Stimulated activated CD8-positive, alpha-beta memory T cell treated with anti-CD3 and anti-CD28 coated beads, Interleukin-4, amount 100 ng/mL, for 48 hours (primary cell): Measurements from ENCODE around the gene TMEM225B.
"Not testable (repeated sequence)": the region's sequence is repeated elsewhere in the genome, so short reads cannot be mapped to it uniquely, and the experiment has no call there.

ENCODE experiments used
- DNase-seq: peaks from one replicate; pipeline ENCODE4 v3.0.0-alpha.2; 2020

Gene TMEM225B

DNA sequence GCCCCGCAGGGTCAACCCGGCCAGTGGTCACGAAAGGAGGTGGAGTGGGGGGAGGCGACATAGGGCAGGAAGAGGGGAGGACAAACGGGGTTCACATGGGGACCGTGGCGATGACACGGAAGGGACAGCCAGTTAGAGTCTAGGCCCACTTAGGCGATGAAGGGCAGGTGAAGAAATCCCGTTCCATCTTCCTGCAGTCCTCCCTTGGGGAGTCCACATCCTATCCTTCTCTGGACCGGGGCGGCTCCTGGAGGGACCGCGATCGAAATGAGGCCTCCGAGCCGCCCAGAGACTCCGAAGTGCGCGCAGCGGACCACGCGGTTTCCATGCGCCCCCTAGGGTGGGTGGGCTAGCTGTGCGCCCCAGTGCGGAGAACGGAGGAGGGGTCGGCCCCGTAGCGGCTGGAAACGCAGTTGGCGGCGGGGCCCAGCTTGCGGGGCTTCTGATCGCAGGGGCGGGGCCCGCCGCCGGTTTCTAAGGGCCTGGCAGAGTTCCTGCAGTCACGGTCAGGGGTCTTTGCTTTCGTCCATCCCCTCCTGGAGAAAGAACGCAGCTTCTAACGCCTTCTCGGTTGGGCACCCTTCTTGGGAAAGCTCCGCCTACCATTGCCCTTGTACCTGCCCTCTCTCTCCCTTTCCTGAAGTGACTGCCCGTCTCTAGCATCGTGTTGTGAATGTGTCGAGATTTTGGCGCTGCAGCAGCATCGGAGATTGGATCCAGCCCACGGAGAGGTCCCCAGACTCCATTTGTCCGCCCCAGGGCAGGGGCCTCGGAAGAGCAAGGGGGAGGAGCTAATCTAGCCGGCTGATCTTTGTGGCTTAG is 17.9 kb upstream of the TMEM225B start:
- DNase-seq: peak; percentile 72

DNA sequence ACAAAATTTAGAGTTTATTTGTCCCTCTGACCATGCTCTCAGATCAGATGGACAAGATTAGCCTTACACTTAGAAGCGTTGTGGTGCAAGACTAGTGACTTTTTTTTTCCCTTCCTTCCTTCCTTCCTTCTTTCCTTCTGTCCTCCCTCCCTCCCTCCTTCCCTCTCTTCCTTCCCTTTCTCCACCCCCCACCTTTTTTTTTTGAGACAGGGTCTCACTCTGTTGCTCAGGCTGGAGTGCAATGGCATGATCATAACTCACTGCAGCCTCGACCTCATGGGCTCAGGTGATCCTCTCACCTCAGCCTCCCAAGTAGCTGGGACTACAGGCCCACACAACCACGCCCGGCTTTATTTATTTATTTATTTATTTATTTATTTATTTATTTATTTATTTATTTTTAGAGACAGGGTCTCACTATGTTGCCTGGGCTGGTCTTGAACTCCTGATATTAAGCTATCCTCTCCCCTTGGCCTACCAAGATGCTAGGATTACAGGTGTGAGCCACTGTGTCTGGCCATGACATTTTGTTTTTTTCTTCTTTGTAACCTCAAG is 17.2 kb upstream of the TMEM225B start:
- DNase-seq: not testable (repeated sequence)

DNA sequence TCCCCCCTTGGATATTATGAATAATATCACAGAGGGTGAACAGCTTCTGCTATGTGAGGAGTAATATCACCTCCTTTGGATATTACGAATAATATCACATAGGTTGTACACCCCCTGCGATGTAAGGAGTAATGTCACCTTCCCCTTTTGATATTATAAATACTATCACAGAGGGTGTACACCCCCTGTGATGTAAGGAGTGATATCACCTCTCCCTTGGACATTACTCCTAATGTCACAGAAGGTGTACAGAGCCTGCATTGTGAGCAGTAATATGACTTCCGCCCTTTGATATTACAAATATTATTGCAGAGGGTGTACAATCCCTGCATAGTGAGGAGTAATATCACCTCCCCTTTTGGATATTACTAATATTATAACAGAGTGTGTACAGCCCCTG is 9.2 kb upstream of the TMEM225B start:
- DNase-seq: no peak

DNA sequence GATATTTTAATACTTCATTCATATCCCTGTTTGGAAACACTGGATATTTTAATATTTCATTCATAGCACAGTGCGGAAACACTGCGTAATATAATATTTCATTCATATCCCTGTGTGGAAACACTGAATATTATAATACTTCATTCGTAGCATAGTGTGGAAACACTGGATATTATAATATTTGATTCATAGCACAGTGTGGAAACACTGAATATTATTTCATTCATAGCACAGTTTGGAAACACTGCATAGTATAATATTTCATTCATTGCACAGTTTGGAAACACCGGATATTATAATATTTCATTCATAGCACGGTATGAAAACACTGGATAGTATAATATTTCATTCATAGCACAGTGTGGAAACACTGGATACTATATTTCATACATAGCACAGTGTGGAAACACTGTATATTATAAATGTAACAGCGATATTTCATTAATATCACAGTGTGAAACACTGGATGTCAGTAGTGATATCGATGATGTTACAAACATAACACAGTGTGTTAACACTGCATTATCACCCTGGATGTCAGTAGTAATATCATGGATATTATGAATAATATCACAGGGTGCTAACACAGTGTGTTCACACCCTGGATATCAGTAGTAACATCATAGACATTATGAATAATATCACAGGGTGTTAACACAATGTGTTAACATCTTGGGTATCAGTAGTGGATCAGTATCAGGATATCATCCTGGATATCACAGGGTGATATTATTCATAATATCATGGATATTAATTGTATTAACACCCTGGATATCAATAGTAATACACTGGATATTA is 2.9 kb upstream of the TMEM225B start:
- no peak for DNase-seq

DNA sequence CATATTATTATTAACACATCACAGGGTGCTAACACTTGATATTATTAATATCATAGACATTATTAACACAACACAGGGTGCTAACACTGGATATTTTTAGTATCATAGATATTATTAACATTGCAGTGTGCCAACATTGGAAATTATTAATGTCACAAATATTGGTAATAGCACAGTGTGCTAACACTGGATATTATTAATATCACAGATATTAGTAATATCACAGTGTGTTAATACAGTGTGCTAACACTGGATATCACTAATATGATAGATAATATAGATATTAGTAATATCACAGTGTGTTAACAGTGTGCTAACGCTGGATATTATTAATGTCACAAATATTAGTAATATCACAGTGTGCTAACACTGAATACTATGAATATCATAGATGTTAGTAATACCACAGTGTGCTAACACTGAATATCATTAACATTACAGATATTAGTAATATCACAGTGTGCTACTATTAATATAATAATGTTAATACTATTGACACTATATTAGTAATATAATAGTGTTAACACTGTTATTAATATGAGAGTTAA is 1.6 kb upstream of the TMEM225B start:
- DNase-seq: no peak

DNA sequence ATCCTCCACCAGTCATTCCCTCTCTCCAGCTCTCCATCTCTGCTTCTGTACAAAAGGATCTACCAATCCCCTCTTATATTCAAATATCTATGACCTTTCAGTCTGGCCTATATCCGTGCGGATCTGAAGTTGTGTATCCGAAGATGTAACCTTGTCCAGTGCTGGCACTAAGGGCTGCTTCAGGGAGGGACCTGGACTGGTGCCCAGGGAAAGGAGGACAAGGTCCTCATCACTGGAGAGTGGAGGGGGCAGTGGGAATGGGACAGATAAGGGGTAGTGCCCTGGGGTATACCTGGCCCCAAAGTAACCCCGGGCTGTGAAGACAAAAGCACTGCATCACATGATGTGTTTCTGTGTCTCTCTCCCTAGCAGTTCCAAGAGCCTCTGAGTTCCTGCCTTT is 1.8 kb downstream of the TMEM225B start:
- DNase-seq: no peak

DNA sequence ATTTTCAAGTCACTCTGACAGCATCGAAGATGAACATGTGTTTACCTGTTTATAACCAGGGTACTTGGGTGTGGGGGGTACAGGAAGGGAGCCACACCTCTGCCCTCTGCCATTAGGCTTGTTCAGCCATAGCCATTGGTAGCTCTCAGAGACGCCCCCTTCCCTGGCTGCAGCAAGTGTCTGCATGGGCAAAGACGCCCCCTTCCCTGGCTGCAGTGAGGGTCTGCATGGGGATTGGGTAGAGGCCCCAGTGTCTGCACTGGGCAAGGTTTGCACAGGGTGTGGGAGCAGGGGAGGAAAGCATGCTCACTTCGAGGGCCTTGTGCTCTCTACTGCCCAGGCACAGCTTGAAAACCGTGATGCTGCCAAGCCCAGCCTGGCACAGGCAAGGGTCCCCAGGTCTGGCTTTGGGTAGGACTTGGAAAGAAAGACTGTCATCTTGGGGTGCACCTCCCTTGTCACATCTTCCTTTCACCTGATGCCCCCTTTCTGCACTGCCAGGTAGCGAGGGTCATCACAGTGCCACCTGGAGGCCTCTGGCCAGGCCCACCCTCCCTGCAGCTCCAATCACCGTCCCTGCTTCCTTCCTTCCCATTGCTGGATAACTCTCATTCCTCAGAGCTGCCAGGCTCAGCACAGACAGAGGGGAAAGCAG is 3.7 kb downstream of the TMEM225B start:
- DNase-seq: no peak

DNA sequence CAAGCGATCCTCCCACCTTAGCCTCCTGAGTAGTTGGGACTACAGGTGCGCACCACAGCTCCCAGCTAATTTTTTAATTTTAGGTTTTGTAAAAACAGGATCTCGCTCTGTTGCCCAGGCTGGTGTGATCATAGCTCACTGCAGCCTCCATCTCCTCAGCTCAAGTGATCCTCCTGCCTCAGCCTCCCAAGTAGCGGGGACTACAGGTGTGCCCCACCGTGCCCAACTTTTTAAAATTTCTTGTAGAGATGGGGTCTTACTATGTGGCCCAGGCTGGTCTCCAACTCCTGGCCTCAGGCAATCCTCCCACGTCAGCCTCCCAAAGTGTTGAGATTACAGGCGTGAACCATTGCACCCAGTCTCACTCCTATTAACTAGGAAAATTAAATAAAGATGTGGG is 7.5 kb downstream of the TMEM225B start:
- no peak for DNase-seq

DNA sequence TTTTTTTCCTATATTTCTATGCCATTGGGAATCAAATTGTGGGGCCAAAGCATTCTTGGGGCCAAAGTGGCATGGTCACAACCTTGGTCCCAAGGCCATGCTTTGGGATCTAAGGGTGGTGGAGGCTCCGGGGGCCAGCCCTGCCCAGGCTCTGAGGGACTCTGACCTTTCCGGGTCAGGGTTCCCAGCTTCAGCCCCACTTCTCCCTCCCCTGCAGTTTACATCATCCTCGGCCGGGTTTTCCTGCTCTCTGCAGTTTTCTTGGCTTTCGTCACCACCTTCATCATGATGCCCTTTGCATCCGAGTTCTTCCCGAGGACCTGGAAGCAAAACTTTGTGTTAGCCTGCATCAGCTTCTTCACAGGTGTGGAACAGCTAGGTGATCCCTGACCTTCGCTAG is 8.5 kb downstream of the TMEM225B start:
- no peak for DNase-seq

DNA sequence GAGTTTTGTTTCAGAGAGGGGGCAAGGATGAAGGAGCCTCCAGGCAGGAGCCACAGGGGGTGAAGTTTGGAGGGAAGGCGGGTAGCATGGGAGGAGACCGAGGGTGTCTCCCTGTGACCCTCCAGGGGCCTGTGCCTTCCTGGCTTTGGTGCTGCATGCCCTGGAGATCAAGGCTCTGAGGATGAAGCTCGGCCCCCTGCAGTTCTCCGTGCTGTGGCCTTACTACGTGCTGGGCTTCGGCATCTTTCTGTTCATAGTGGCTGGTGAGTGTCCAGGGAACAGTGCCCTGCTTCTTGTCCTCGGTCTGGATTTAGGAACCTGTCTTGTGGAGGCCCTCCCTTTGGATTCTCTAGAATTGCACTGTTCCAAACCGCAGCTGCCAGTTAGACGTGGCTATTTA is 9.5 kb downstream of the TMEM225B start:
- no peak for DNase-seq

DNA sequence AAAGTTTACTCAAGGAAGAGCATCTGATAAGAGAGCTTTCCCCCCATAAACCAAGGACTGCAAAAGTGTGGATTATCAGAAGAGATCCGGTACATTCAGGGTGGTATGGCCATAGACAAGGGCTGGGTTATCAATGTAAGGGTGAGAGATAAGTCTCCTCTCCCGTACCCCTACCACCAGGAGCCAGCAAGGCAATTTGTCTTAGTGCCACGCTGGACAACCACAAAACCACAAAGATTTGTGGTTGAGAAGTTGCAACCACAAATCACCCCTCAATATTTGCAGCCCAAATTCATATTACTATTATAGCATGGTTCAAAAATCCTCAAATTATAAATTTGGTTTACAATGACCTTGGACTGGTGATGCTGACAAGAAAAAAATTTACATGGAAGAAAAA is 16.4 kb downstream of the TMEM225B start:
- DNase-seq: no peak

DNA sequence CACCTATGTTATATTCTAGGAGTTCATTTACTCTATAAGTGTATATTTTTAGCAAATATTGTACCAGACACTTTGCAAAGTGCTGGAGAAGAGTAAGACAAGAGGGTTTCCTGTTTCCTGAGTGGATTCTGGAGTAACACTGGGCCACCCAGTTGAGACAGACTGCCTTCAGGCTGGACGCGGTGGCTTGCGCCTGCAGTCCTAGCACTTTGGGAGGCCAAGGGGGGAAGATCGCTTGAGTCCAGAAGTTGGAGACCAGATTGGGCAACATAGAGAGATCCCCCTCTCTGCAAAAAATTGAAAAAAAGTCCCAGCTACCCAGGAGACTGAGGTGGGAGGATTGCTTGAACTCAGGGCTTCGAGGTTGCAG is 17.9 kb downstream of the TMEM225B start:
- DNase-seq: no peak

DNA sequence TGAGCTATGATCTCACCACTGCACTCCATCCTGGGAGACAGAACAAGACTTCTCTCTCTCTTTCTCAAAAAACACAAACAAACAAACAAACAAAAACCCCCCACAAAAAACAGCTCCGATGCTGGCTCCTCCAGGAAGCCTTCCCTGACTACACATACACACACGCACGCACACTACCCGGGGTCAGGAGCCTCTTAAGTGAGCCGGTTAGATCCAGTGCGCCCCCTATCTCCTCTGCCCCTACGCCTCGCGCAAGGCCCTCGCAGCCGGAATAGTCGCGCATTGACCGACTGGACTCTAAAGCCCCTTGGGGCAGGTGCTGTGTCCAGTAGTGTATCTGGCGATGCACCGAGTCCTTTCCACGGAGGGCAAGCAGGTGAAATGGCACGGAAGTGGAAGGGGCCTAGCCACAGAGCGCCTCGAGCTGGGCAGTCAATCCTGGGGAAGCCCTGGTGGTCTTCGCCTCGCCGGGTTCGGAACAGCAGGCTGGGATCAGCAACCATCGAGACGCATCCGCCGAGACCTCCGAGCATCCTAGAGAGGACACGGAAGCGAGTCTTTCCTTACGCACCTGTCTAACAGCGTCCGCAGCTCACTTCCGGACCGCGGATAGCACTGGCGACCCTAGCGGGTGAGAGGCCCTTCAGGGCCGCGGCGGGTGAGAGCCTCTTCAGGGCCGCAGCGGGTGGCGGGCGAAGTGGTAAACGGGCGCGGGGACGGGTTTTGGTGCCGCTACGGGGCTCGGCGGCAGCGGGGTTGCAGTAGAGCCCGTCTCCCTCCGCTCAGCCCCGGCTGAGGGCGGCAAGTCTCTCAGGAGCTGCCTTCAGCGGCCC is 18.5 kb downstream of the TMEM225B start, which contains the start of gene ZSCAN25:
ZSCAN25 (plus strand) TSS at position 588 of the 833 bp plus-strand sequence. CDS start 2,661 bp downstream, outside the sequence.
- peak; percentile 90 for DNase-seq

DNA sequence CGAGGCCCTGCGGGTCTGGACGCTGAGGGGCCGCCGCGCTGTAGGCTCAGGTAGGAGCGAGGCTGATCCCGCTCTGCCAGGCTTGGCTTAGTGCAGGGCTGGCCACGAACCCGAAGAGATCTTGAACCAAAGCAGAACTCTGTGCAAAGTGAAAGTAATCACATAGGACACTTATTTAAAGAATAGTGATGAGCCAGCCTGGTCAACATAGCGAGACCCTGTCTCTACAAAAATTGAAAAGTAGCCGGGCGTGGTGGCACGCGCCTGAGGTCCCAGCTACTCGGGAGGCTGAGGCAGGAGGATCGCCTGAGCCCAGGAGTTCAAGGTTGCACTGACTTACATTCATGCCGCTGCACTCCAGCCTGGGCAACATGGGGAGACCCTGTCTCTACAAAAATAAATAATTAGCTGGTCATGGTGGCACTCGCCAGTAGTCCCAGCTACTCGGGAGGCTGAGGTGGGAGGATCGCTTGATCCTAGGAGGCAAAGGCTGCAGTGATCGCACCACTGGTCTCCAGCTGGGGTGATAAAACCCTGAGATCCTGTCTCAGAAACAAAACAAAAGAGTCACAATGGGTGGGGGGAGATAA is 19.2 kb downstream of the TMEM225B start:
- DNase-seq: no peak

DNA sequence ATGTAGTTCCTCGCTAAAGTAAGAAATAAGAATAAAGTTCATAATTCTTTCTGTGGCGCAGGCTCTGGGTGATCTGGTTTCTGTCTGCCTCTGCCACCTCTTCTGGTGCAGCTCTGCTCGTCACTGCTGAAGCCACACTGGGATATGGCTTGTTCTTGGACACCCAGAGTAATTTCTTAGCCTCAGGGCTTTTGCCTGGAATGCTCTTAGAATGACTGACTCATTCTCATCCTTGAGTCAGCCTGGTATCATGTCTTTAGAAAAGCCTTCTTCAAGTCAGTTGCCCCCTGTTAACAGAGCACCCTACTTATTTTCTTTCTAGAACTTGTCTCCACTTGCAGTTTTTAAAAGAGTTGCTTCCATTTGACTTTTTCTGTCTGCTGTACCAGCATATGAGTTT is 20.7 kb downstream of the TMEM225B start:
- no peak for DNase-seq

DNA sequence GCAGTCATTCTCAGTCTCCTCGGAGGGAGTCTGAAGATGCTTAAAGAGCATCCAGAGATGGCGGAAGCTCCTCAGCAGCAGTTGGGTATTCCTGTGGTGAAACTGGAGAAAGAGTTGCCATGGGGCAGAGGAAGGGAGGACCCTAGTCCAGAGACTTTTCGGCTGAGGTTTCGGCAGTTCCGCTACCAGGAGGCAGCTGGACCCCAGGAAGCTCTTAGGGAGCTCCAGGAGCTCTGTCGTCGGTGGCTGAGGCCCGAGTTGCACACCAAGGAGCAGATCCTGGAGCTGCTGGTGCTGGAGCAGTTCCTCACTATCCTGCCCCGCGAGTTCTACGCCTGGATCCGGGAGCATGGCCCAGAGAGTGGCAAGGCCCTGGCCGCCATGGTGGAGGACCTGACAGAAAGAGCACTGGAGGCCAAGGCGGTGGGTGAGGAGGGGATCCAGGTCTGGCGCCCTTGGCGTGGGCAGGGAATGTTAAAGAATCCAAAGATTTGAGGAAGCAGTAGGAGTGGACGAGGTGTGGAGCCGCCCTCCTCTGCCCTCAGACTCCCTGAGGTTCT is 21.6 kb downstream of the TMEM225B start:
- no peak for DNase-seq

DNA sequence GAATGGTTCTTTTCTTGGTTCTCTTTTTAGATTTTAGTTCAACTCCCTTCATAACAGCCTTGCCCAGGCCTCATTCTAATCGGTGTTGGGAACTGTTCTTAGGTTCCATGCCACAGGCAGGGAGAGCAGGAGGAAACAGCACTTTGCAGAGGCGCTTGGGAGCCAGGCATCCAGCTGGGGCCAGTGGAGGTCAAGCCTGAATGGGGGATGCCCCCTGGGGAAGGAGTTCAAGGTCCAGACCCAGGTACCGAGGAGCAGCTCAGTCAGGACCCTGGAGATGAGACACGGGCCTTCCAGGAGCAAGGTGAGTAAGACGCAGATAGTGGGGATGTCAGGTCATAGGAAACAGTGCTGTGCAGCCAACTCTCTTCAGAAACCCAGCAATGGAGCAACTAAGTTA is 23.2 kb downstream of the TMEM225B start:
- no peak for DNase-seq

DNA sequence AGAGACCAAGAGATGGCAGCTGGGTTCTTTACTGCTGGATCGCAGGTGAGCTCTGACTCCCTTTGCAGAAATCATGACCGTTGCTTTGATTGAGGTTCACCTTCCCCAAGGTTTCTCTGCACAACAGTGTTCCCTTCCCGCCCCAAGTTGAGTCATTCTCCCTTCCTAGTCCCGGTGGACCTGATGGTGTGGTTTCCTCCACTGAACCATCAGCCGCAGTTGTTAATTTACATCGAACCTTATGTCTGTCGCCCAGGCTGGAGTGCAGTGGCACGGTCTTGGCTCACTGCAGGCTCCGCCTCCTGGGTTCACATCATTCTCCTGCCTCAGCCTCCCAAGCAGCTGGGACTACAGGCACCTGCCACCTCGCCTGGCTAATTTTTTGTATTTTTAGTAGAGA is 24.5 kb downstream of the TMEM225B start:
- DNase-seq: no peak

DNA sequence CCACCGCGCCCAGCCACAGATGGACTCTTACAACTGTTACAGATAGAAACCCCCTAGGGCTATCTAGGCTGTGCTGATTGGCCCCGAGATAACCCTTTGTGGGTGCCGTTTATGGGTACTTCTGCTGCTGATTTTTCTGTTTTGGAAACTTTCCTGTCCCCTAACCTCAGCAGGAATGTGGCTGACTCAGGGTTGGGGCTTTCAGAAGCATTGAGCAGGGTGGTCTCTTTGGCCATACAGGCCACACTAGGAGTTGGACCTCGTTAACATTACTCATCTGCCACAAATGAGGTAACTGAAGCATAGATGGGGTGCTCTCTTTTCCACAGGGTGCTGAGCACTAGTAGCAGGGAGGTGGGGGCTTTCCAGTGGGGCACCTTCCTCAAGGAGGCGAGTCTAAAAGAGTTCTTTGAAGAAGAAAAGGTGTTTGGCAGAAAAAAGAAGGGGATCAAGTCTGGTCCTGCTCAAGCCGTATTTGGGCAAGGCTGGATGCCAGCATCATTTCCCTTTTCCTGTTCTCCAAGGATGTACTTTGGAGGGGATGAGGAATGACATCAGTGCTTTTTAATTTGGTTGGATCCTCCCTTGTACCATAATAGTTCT is 25.1 kb downstream of the TMEM225B start:
- DNase-seq: peak; percentile 70

DNA sequence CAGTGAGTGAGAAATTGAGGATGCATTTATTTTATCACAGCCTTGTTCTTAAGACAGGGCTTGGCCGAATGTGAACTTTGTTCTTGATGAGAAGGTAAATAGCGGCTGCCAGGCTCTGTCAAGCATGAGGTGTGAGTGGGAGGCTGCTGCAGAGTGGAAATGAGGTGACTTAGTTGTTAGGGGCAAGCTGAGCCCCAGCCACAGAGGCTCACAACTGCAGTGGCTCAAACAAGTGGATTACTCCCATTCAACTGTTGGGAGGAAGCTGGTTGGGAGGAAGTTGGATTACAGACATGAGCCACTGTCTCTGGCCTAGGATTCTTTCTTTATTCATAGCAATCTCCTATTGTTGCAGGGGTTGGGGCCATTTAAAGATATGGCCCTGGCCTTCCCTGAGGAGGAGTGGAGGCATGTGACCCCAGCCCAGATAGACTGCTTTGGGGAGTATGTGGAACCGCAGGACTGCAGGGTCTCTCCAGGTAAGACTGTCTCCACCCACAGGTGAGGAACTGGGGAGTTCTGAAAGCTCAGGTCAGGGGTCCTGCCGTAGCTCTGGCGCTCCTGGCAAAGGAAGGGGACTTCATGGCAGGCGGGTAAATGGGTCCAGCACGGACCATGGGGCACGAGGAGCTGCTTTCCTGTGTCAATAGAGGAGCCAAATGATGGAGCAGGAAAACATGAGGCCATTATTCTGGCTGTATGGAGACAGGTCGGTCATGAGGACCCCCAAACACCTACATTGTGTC is 25.8 kb downstream of the TMEM225B start:
- peak; percentile 65 for DNase-seq
